ENCODE results near the gene CACNA1E. TPM values are rescaled to one million over a fixed set of nuclear protein-coding genes. Genes with fewer than 3 reads are reported as not detected.

The CACNA1E gene
- total RNA-seq, 1 experiment from 2014 or later: 0.46 TPM

- Histone ChIP-seq H2BK5ac (ENCODE audit: insufficient read length, low read length) (no peak overlapping the region), H3K79me1 (ENCODE audit: insufficient read depth, low read depth, low read length, poor library complexity, severe bottlenecking) (no peaks in the 10 kb centered on the region), H4K20me1 (ENCODE audit: control insufficient read depth, insufficient read depth, insufficient read length) (no peaks in the 10 kb centered on the region), H2AFZ (ENCODE audit: low read length) (no peak overlapping the region), H2BK12ac (ENCODE audit: insufficient read length, low read depth, low read length) (no peak overlapping the region), H3K14ac (ENCODE audit: insufficient read depth, low read length) (no peak overlapping the region), H4K91ac (ENCODE audit: insufficient read length, low read depth, low read length) (no peak overlapping the region), H3T11ph (ENCODE audit: low read length) (no peak overlapping the region), H3K18ac (ENCODE audit: insufficient read length, low read depth, low read length) (no peak overlapping the region), H3K9me3 (ENCODE audit: control insufficient read depth, low read depth, low read length) (no peaks in the 10 kb centered on the region), H3K9ac (ENCODE audit: extremely low read depth, insufficient read length, low read length) (no peak overlapping the region), H3K27me3 (ENCODE audit: insufficient read depth, low read length) (no peaks in the 10 kb centered on the region; the same call in 1 of the 2 replicates), H4K5ac (ENCODE audit: insufficient read length, low read depth, low read length) (no peak overlapping the region), H3K4ac (ENCODE audit: low read depth, low read length) (no peak overlapping the region), H3K56ac (ENCODE audit: insufficient read length, low read depth, low read length) (no peak overlapping the region), H4K8ac (replicated peaks; ENCODE audit: insufficient read length, low read depth, low read length) (no peak overlapping the region), H3K27ac (ENCODE audit: insufficient read length, low read depth, low read length) (no peak overlapping the region), H3K23me2 (ENCODE audit: insufficient read length, low read depth, low read length, poor library complexity, severe bottlenecking) (no peaks in the 10 kb centered on the region), H3K79me2 (ENCODE audit: insufficient read depth, low read length) (no peaks in the 10 kb centered on the region), H3K4me1 (ENCODE audit: insufficient read depth, low read length) (no peaks in the 10 kb centered on the region; the same call in 1 of the 2 replicates), H3K4me2 (ENCODE audit: insufficient read depth, insufficient read length, low read length) (no peak overlapping the region), H3K23ac (ENCODE audit: insufficient read length, low read depth, low read length) (no peak overlapping the region), H2BK15ac (ENCODE audit: low read depth, low read length) (no peak overlapping the region), H2BK120ac (ENCODE audit: low read depth, low read length, poor library complexity, severe bottlenecking) (no peak overlapping the region), H2BK20ac (ENCODE audit: low read depth, low read length, poor library complexity, severe bottlenecking) (no peak overlapping the region), H2AK5ac (ENCODE audit: insufficient read length, low read length) (no peak overlapping the region)
- Mint-ChIP-seq H3K27me3 (ENCODE audit: low read depth) (peaks cover 29% of the 10 kb centered on the region), H3K27ac (no peak overlapping the region), H3K4me3 (no peak overlapping the region), H3K4me1 (peaks cover 0 to 3% of the 10 kb centered on the region in 2 experiments; a peak in 1 of 4 replicates), H3K9me3 (no peaks in the 10 kb centered on the region), H3K36me3 (ENCODE audit: insufficient read depth in 1 of 3, low read depth in 3 of 3) (no peaks in the 10 kb centered on the region)
- TF ChIP-seq CTCF (conservative IDR thresholded peaks at IDR 0.05): no peak
- no peak for DNase-seq
- WGBS (ENCODE audit: extremely low coverage, insufficient read length, low lambda C conversion rate): no CpG with 5 or more reads among the region's 4 CpGs
These were observed 10.6 kb downstream of the CACNA1E start for GRCh38 chr1:181493885-181494284.
